Testis (tissue), 3 donors: ENCODE data around the gene AGO3. TPM values are rescaled to one million over a fixed set of nuclear protein-coding genes. Genes with fewer than 3 reads are reported as not detected.

Source experiments
- DNase-seq: peaks from one replicate; pipeline ENCODE4 v3.0.0-alpha.2; 2019
- H3K27ac ChIP-seq, 2 donors: fragments of 200-600 bp; sonication (generic); one replicate each; pipeline ENCODE4 v1.5.1; 2019
- H3K27me3 ChIP-seq: fragments of 200-600 bp; sonication (generic); one replicate; pipeline ENCODE4 v1.5.1; 2019
- H3K36me3 ChIP-seq: fragments of 200-600 bp; sonication (generic); one replicate; pipeline ENCODE4 v1.5.1; 2017; ENCODE audit warnings: low read depth; ENCODE audit errors: missing control alignments
- H3K4me1 ChIP-seq: fragments of 200-600 bp; sonication (generic); one replicate; pipeline ENCODE4 v1.5.1; 2019
- H3K4me3 ChIP-seq, 2 donors: fragments of 200-600 bp; sonication (generic); one replicate each; pipeline ENCODE4 v1.5.1; 2017 to 2019
- H3K9me3 ChIP-seq: fragments of 200-600 bp; sonication (generic); one replicate; pipeline ENCODE4 v1.5.1; 2017
- CTCF ChIP-seq, 3 experiments: fragments of 450-650 bp in 2 of 3; fragments of 200-600 bp in 1 of 3; sonication (generic) in 1 of 3; IDR thresholded peaks; one replicate each; pipeline ENCODE4 v1.5.1; 2016 to 2019; ENCODE audit warnings: antibody characterized with exemption in 3 of 3, mild to moderate bottlenecking in 2 of 3, moderate library complexity in 1 of 3
- POLR2A ChIP-seq: fragments of 450-650 bp; IDR thresholded peaks from one replicate; pipeline ENCODE4 v1.6.1; 2017; ENCODE audit warnings: antibody characterized with exemption, mild to moderate bottlenecking, moderate library complexity
- WGBS, 2 donors: methylation state at CpG; one replicate each; pipeline ENCODE4 v1.1.5; 2018; 5-methylcytosine and 5-hydroxymethylcytosine counted together
- intact Hi-C: fragments of 100-400 bp; cut with DNase I; formaldehyde crosslinking; loops from one replicate; pipeline ENCODE4 v1.15.1; 2023; ENCODE audit warnings: low total_unique reads
- polyA plus RNA-seq: library from polyadenylated mRNA; stranded (reverse); fragments of 350-450 nt; fragmentation: Illumina TruSeq; extraction: RNeasy Lipid Tissue Mini Kit (QIAGEN cat#74804); gene quantifications from one replicate; pipeline ENCODE4 v1.2.3, GENCODE V29; 2014; ENCODE audit warnings: low read depth, low replicate concordance; ENCODE audit not compliant: insufficient read depth
- total RNA-seq, 2 donors: library from RNA; depleted of rRNA; stranded (reverse); fragments of >200 nt; gene quantifications; one replicate each; pipeline ENCODE4 v1.2.3, GENCODE V29; 2016

Gene AGO3
- total and polyA plus RNA-seq, 3 donors from 2014 or later: 22.4 to 47.2 (median 42.6) TPM

- Histone ChIP-seq H3K36me3 (no peaks in the 10 kb centered on the region), H3K27ac (no peak overlapping the region), H3K9me3 (no peaks in the 10 kb centered on the region), H3K27me3 (no peaks in the 10 kb centered on the region), H3K4me3 (no peak overlapping the region), H3K4me1 (no peaks in the 10 kb centered on the region)
- no peak for TF ChIP-seq POLR2A
- no peak for TF ChIP-seq CTCF (IDR thresholded peaks at IDR 0.05)
- intact Hi-C loops: no loop called here
- no peak for DNase-seq
Observed at GRCh38 chr1:35899941-35900340, 31.0 kb upstream of the AGO3 start.

- Histone ChIP-seq H3K4me1 (no peaks in the 10 kb centered on the region), H3K27me3 (no peaks in the 10 kb centered on the region), H3K36me3 (no peaks in the 10 kb centered on the region), H3K4me3 (no peak overlapping the region), H3K27ac (no peak overlapping the region), H3K9me3 (no peaks in the 10 kb centered on the region)
- DNase-seq: no peak
- TF ChIP-seq POLR2A (no peak), CTCF (IDR thresholded peaks at IDR 0.05) (no peak)
- WGBS, 2 donors: 91 to 95% methylated on average over 9 of the region's 9 CpGs
- intact Hi-C loops: no loop called here
Observed at GRCh38 chr1:35901235-35901634, 29.7 kb upstream of the AGO3 start.

GRCh38 chr1:35902671-35903070 lies 28.2 kb upstream of the AGO3 start:
- no peaks in the 10 kb centered on the region for H3K27me3 ChIP-seq
- intact Hi-C loops: no loop called here
- H3K27ac ChIP-seq: no peak overlapping the region
- H3K4me3 ChIP-seq: no peak overlapping the region
- no peaks in the 10 kb centered on the region for H3K4me1 ChIP-seq
- DNase-seq: no peak
- no peaks in the 10 kb centered on the region for H3K9me3 ChIP-seq
- 95 to 97% methylated on average over 2 of the region's 2 CpGs for WGBS, 2 donors
- H3K36me3 ChIP-seq: no peaks in the 10 kb centered on the region
- TF ChIP-seq CTCF (IDR thresholded peaks at IDR 0.05): no peak
- no peak for TF ChIP-seq POLR2A

- no peak overlapping the region for H3K27ac ChIP-seq
- no peaks in the 10 kb centered on the region for H3K4me1 ChIP-seq
- no peak overlapping the region for H3K4me3 ChIP-seq
- no peaks in the 10 kb centered on the region for H3K36me3 ChIP-seq
- 85 to 100% methylated on average over 1 of the region's 1 CpG for WGBS, 2 donors
- no peak for DNase-seq
- H3K9me3 ChIP-seq: no peaks in the 10 kb centered on the region
- TF ChIP-seq CTCF (IDR thresholded peaks at IDR 0.05) (no peak), POLR2A (no peak)
- H3K27me3 ChIP-seq: no peaks in the 10 kb centered on the region
- intact Hi-C loops: no loop called here
Observed at GRCh38 chr1:35914717-35915116, 16.2 kb upstream of the AGO3 start.

GRCh38 chr1:35915693-35916092 lies 15.2 kb upstream of the AGO3 start:
- no peaks in the 10 kb centered on the region for H3K36me3 ChIP-seq
- no peaks in the 10 kb centered on the region for H3K27me3 ChIP-seq
- 64 to 74% methylated on average over 2 of the region's 2 CpGs for WGBS, 2 donors
- intact Hi-C loops: no loop called here
- no peak overlapping the region for H3K27ac ChIP-seq
- H3K4me1 ChIP-seq: no peaks in the 10 kb centered on the region
- no peak for TF ChIP-seq CTCF (IDR thresholded peaks at IDR 0.05)
- no peak for TF ChIP-seq POLR2A
- no peak overlapping the region for H3K4me3 ChIP-seq
- no peak for DNase-seq
- H3K9me3 ChIP-seq: no peaks in the 10 kb centered on the region
